ENCODE measurements around the gene SURF1.

DNA sequence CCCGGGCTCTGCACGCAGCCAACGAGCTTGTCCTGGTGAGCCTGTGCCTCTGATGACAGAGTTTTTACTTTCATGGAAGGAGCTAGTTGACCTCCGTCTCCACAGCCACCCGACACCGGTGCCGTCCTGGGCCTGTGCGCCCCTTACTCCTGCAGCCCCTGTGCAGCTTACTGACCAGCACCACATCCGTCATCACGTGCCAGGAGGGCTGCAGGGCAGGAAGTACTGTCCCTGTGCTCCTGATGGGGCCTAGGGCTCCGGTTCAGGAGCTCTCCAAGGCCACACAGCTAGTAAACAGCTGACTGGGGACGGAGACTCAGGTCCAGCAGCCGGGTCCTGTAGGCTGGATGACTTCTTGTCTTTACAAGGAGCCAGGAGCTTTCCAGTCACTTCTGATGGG is 30.1 kb upstream of the SURF1 start:
- TF ChIP-seq CEBPB (IDR thresholded peaks at IDR 0.05) (no peak), EP300 (IDR thresholded peaks at IDR 0.05; ENCODE audit: borderline replicate concordance) (no peak), TEAD4 (IDR thresholded peaks at IDR 0.05) (no peak), YY1 (IDR thresholded peaks at IDR 0.05; ENCODE audit: low read depth) (no peak), RAD21 (IDR thresholded peaks at IDR 0.05; ENCODE audit: low read depth) (no peak), CREB1 (IDR thresholded peaks at IDR 0.05; ENCODE audit: low read depth) (no peak), MAX (IDR thresholded peaks at IDR 0.05) (no peak), REST (IDR thresholded peaks at IDR 0.05; ENCODE audit: low read depth) (no peak), TCF12 (IDR thresholded peaks at IDR 0.05; ENCODE audit: low read depth) (no peak), TAF1 (IDR thresholded peaks at IDR 0.05; ENCODE audit: low read depth) (no peak), EGR1 (IDR thresholded peaks at IDR 0.05) (no peak), FOXM1 (IDR thresholded peaks at IDR 0.05; ENCODE audit: borderline replicate concordance, low read depth) (no peak)
- TF ChIP-seq, protein P1, sequence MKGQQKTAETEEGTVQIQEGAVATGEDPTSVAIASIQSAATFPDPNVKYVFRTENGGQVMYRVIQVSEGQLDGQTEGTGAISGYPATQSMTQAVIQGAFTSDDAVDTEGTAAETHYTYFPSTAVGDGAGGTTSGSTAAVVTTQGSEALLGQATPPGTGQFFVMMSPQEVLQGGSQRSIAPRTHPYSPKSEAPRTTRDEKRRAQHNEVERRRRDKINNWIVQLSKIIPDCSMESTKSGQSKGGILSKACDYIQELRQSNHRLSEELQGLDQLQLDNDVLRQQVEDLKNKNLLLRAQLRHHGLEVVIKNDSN (IDR thresholded peaks at IDR 0.05): no peak

Measured in Ishikawa (cell line).